Hindlimb muscle (tissue), 1 donor: ENCODE results near the gene CPNE5. TPM values are rescaled to one million over a fixed set of nuclear protein-coding genes. Genes with fewer than 3 reads are reported as not detected.
A peak's percentile ranks its signal among the peaks of the same experiment; 100 is the strongest.

ENCODE experiments used
- DNase-seq: peaks from one replicate; pipeline ENCODE4 v3.0.0-alpha.2; 2013
- polyA plus RNA-seq: library from polyadenylated mRNA; unstranded; fragments of 120-200 nt; gene quantifications from one replicate; pipeline ENCODE4 v1.2.1, GENCODE V29; 2013; ENCODE audit not compliant: insufficient read length

The CPNE5 gene
- polyA plus RNA-seq, 1 donor = 16.9 TPM

- no peak for DNase-seq
Observed at GRCh38 chr6:36834576-36835341, 4.5 kb downstream of the CPNE5 start.

- no peak for DNase-seq
Observed at GRCh38 chr6:36833182-36833789, 6.0 kb downstream of the CPNE5 start.

GRCh38 chr6:36832313-36832712 lies 6.9 kb downstream of the CPNE5 start:
- no peak for DNase-seq

GRCh38 chr6:36830577-36830976 lies 8.7 kb downstream of the CPNE5 start:
- no peak for DNase-seq

GRCh38 chr6:36829919-36830544 lies 9.2 kb downstream of the CPNE5 start:
- peak; percentile 71 for DNase-seq

GRCh38 chr6:36827261-36828079 lies 11.8 kb downstream of the CPNE5 start:
- peak; percentile 43 for DNase-seq

GRCh38 chr6:36826520-36827227 lies 12.6 kb downstream of the CPNE5 start:
- DNase-seq = no peak

- no peak for DNase-seq
Observed at GRCh38 chr6:36825994-36826393, 13.2 kb downstream of the CPNE5 start.

GRCh38 chr6:36825452-36825851 lies 13.8 kb downstream of the CPNE5 start:
- no peak for DNase-seq

- no peak for DNase-seq
Observed at GRCh38 chr6:36824253-36824652, 15.0 kb downstream of the CPNE5 start.

- no peak for DNase-seq
Observed at GRCh38 chr6:36823421-36824096, 15.7 kb downstream of the CPNE5 start.

- DNase-seq = no peak
Observed at GRCh38 chr6:36822506-36823269, 16.6 kb downstream of the CPNE5 start.

- no peak for DNase-seq
Observed at GRCh38 chr6:36821581-36822335, 17.5 kb downstream of the CPNE5 start.

GRCh38 chr6:36820700-36821580 lies 18.3 kb downstream of the CPNE5 start:
- DNase-seq = no peak

- no peak for DNase-seq
Observed at GRCh38 chr6:36818756-36819155, 20.5 kb downstream of the CPNE5 start.

- no peak for DNase-seq
Observed at GRCh38 chr6:36817847-36818246, 21.4 kb downstream of the CPNE5 start.

- no peak for DNase-seq
Observed at GRCh38 chr6:36817176-36817817, 21.9 kb downstream of the CPNE5 start.

- DNase-seq = no peak
Observed at GRCh38 chr6:36815962-36816735, 23.1 kb downstream of the CPNE5 start.
